H9 (cell line): ENCODE data around the gene METTL1. TPM values are rescaled to one million over a fixed set of nuclear protein-coding genes. Genes with fewer than 3 reads are reported as not detected.
A peak's percentile ranks its signal among the peaks of the same experiment; 100 is the strongest.

ENCODE experiments used
- DNase-seq: peaks from one replicate; pipeline ENCODE4 v3.0.0-alpha.2; 2017
- H2AFZ ChIP-seq: one replicate; pipeline ENCODE4 v1.6.1; 2013; ENCODE audit warnings: mild to moderate bottlenecking, low read length, control low read depth, moderate library complexity
- H2AK5ac ChIP-seq: 2 replicates; pipeline ENCODE4 v1.6.1; 2013; ENCODE audit warnings: low read length, control low read depth, mixed read lengths; ENCODE audit not compliant: insufficient read length
- H2BK120ac ChIP-seq: one replicate; pipeline ENCODE4 v1.6.1; 2013; ENCODE audit warnings: low read depth, mild to moderate bottlenecking, low read length, control low read depth, inconsistent platforms; ENCODE audit not compliant: poor library complexity, severe bottlenecking
- H2BK12ac ChIP-seq: 2 replicates; pipeline ENCODE4 v1.6.1; 2013; ENCODE audit warnings: low read length, control low read depth, mixed read lengths, low read depth; ENCODE audit not compliant: insufficient read length
- H2BK15ac ChIP-seq: 2 replicates; pipeline ENCODE4 v1.6.1; 2013; ENCODE audit warnings: low read depth, low read length, control low read depth
- H2BK20ac ChIP-seq: one replicate; pipeline ENCODE4 v1.6.1; 2013; ENCODE audit warnings: low read depth, mild to moderate bottlenecking, low read length, control low read depth, inconsistent platforms; ENCODE audit not compliant: poor library complexity, severe bottlenecking
- H2BK5ac ChIP-seq: 2 replicates; pipeline ENCODE4 v1.6.1; 2013; ENCODE audit warnings: low read length, control low read depth, mixed read lengths; ENCODE audit not compliant: insufficient read length
- H3K14ac ChIP-seq: 2 replicates; pipeline ENCODE4 v1.6.1; 2013; ENCODE audit warnings: low read length, control low read depth; ENCODE audit not compliant: insufficient read depth
- H3K18ac ChIP-seq: 2 replicates; pipeline ENCODE4 v1.6.1; 2013; ENCODE audit warnings: low read depth, mild to moderate bottlenecking, mixed read lengths, low read length, control low read depth; ENCODE audit not compliant: insufficient read length
- H3K23ac ChIP-seq: 2 replicates; pipeline ENCODE4 v1.6.1; 2013; ENCODE audit warnings: low read length, control low read depth, mixed read lengths, low read depth; ENCODE audit not compliant: insufficient read length
- H3K23me2 ChIP-seq: 2 replicates; pipeline ENCODE4 v1.6.1; 2013; ENCODE audit warnings: low read depth, mild to moderate bottlenecking, mixed read lengths, low read length, control low read depth; ENCODE audit not compliant: insufficient read length, poor library complexity, severe bottlenecking
- H3K27ac ChIP-seq: 2 replicates; pipeline ENCODE4 v1.5.1; 2013; ENCODE audit warnings: low read length, control low read depth, mixed read lengths, low read depth; ENCODE audit not compliant: insufficient read length
- H3K27me3 ChIP-seq: 2 replicates; pipeline ENCODE4 v1.6.1; 2013; ENCODE audit warnings: low read length, control low read depth, inconsistent platforms; ENCODE audit not compliant: insufficient read depth
- H3K4ac ChIP-seq: 2 replicates; pipeline ENCODE4 v1.6.1; 2013; ENCODE audit warnings: low read depth, mild to moderate bottlenecking, control low read depth, inconsistent platforms, low read length, moderate library complexity
- H3K4me1 ChIP-seq: 2 replicates; pipeline ENCODE4 v1.6.1; 2013; ENCODE audit warnings: low read length, control low read depth, inconsistent platforms; ENCODE audit not compliant: insufficient read depth
- H3K4me2 ChIP-seq: 2 replicates; pipeline ENCODE4 v1.6.1; 2013; ENCODE audit warnings: low read length, control low read depth, mixed read lengths; ENCODE audit not compliant: insufficient read length, insufficient read depth
- H3K56ac ChIP-seq: 2 replicates; pipeline ENCODE4 v1.6.1; 2013; ENCODE audit warnings: low read depth, mild to moderate bottlenecking, mixed read lengths, low read length, control low read depth; ENCODE audit not compliant: insufficient read length
- H3K79me1 ChIP-seq: 2 replicates; pipeline ENCODE4 v1.6.1; 2013; ENCODE audit warnings: low read depth, mild to moderate bottlenecking, moderate library complexity, low read length, control low read depth, inconsistent platforms; ENCODE audit not compliant: insufficient read depth, poor library complexity, severe bottlenecking
- H3K79me2 ChIP-seq: 2 replicates; pipeline ENCODE4 v1.6.1; 2013; ENCODE audit warnings: low read length, control low read depth, inconsistent platforms; ENCODE audit not compliant: insufficient read depth
- H3K9ac ChIP-seq: 2 replicates; pipeline ENCODE4 v1.6.1; 2013; ENCODE audit warnings: low read length, control low read depth, mixed read lengths; ENCODE audit not compliant: insufficient read length; ENCODE audit errors: extremely low read depth
- H3K9me3 ChIP-seq: one replicate; pipeline ENCODE4 v1.6.1; 2013; ENCODE audit warnings: low read depth, low read length, inconsistent platforms; ENCODE audit not compliant: control insufficient read depth
- H3T11ph ChIP-seq: one replicate; pipeline ENCODE4 v1.6.1; 2013; ENCODE audit warnings: mild to moderate bottlenecking, low read length, control low read depth, inconsistent platforms
- H4K20me1 ChIP-seq: one replicate; pipeline ENCODE4 v1.6.1; 2013; ENCODE audit not compliant: control insufficient read depth, insufficient read length, insufficient read depth
- H4K5ac ChIP-seq: 2 replicates; pipeline ENCODE4 v1.6.1; 2013; ENCODE audit warnings: low read depth, mild to moderate bottlenecking, mixed read lengths, low read length, control low read depth; ENCODE audit not compliant: insufficient read length
- H4K8ac ChIP-seq: replicated peaks from 2 replicates; pipeline ENCODE4 v1.6.1; 2013; ENCODE audit warnings: low read length, control low read depth, mixed read lengths, low read depth; ENCODE audit not compliant: insufficient read length
- H4K91ac ChIP-seq: 2 replicates; pipeline ENCODE4 v1.6.1; 2013; ENCODE audit warnings: low read depth, mild to moderate bottlenecking, moderate library complexity, mixed read lengths, low read length, control low read depth; ENCODE audit not compliant: insufficient read length
- H3K27ac Mint-ChIP-seq, 3 experiments: 2 replicates in 2 of 3; 3 replicates in 1 of 3; pipeline ENCODE4 v1.8.0; 2020 to 2021; ENCODE audit warnings: mixed read lengths in 3 of 3, mild to moderate bottlenecking in 1 of 3, moderate library complexity in 1 of 3
- H3K27me3 Mint-ChIP-seq: 2 replicates; pipeline ENCODE4 v1.8.0; 2021; ENCODE audit warnings: low read depth, mild to moderate bottlenecking, moderate library complexity, mixed read lengths
- H3K36me3 Mint-ChIP-seq, 3 experiments: 2 replicates in 2 of 3; 3 replicates in 1 of 3; pipeline ENCODE4 v1.8.0; 2020 to 2021; ENCODE audit warnings: low read depth in 3 of 3, mixed read lengths in 3 of 3; ENCODE audit not compliant: insufficient read depth in 1 of 3
- H3K4me1 Mint-ChIP-seq, 2 experiments: 2 replicates each; pipeline ENCODE4 v1.8.0; 2020; ENCODE audit warnings: mixed read lengths in 2 of 2
- H3K4me3 Mint-ChIP-seq, 2 experiments: 2 replicates in 1 of 2; 3 replicates in 1 of 2; pipeline ENCODE4 v1.8.0; 2020 to 2021; ENCODE audit warnings: mild to moderate bottlenecking in 2 of 2, mixed read lengths in 2 of 2, moderate library complexity in 1 of 2
- H3K9me3 Mint-ChIP-seq, 2 experiments: 2 replicates in 1 of 2; 3 replicates in 1 of 2; pipeline ENCODE4 v1.8.0; 2020; ENCODE audit warnings: mild to moderate bottlenecking in 2 of 2, mixed read lengths in 2 of 2, moderate library complexity in 1 of 2
- WGBS: extraction: QIAGEN DNeasy Blood & Tissue Kit; methylation state at CpG from one replicate; pipeline ENCODE4 v1.1.7; 2013; ENCODE audit warnings: missing lambda C conversion rate, low lambda C conversion rate, mixed read lengths; ENCODE audit not compliant: insufficient read length; ENCODE audit errors: extremely low coverage; 5-methylcytosine and 5-hydroxymethylcytosine counted together
- total RNA-seq: library from RNA; stranded (reverse); gene quantifications from 2 replicates; pipeline ENCODE4 v1.2.1, GENCODE V29; 2021
- TF ChIP-seq, protein P1 (sequence below): fragments of 200-600 bp; sonication (generic); conservative IDR thresholded peaks from 3 replicates; pipeline ENCODE4 v1.8.0; 2021; ENCODE audit warnings: antibody characterized with exemption, mild to moderate bottlenecking

The METTL1 gene
- total RNA-seq, 1 experiment from 2014 or later: 58.4 TPM

DNA sequence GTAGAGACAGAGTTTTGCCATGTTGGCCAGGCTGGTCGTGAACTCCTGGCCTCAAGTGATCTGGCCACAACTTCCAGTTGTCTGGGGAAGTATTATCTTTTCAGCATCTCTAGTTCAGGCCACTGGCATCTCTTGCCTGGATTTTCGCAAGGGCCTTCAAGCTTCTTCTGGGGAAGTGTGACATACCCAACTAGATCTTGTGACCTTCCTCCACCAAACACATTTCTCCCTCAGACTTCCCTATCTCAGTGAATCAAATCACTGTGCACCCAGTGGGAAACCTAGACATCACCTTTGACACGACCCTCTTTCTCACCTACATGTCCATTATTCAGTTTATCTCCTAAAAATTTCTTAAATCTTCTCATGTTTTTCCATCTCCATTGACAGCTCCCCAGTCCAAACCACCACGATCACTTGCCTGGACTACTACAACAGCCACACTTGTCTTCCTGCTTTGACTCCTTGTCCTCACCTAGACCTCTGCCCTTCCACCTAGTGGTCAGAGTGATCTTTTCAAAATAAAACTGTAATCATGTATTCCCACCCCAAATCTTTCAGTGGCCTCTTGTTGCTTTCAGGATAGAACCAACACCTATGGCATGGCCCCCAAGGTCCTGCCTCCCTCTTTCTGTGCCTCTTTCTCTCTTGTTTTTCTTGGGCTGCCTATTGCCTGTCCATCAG, 3.8 kb upstream of the METTL1 start:
- Mint-ChIP-seq H3K27ac (no peak overlapping the region; a peak in 1 of 7 replicates), H3K4me1 (peaks cover 7 to 12% of the 10 kb centered on the region in 2 experiments; a peak in 3 of 4 replicates), H3K27me3 (peaks cover 7% of the 10 kb centered on the region; the same call in 1 of the 2 replicates), H3K36me3 (peaks cover 4 to 13% (median 5%) of the 10 kb centered on the region in 3 experiments; a peak in 6 of 7 replicates), H3K4me3 (peak overlapping the region in 1 of 2 experiments; percentile 7; a peak in 2 of 5 replicates), H3K9me3 (no peaks in the 10 kb centered on the region)
- Histone ChIP-seq H2BK15ac (no peak overlapping the region), H3K14ac (no peak overlapping the region), H3K79me2 (no peaks in the 10 kb centered on the region), H2BK120ac (no peak overlapping the region), H2BK20ac (no peak overlapping the region), H4K8ac (no peak overlapping the region), H3K23me2 (peaks cover 8% of the 10 kb centered on the region), H3K4ac (no peak overlapping the region), H2AK5ac (no peak overlapping the region), H3K23ac (no peak overlapping the region), H3K9ac (no peak overlapping the region), H3K27me3 (no peaks in the 10 kb centered on the region), H4K20me1 (no peaks in the 10 kb centered on the region), H3K79me1 (no peaks in the 10 kb centered on the region), H2BK5ac (no peak overlapping the region), H3K27ac (no peak overlapping the region), H3K18ac (no peak overlapping the region), H3T11ph (no peak overlapping the region), H3K4me2 (no peak overlapping the region), H3K9me3 (no peaks in the 10 kb centered on the region), H4K5ac (no peak overlapping the region), H2BK12ac (no peak overlapping the region), H4K91ac (no peak overlapping the region), H3K4me1 (no peaks in the 10 kb centered on the region), H2AFZ (no peak overlapping the region), H3K56ac (no peak overlapping the region)
- TF ChIP-seq, protein P1, sequence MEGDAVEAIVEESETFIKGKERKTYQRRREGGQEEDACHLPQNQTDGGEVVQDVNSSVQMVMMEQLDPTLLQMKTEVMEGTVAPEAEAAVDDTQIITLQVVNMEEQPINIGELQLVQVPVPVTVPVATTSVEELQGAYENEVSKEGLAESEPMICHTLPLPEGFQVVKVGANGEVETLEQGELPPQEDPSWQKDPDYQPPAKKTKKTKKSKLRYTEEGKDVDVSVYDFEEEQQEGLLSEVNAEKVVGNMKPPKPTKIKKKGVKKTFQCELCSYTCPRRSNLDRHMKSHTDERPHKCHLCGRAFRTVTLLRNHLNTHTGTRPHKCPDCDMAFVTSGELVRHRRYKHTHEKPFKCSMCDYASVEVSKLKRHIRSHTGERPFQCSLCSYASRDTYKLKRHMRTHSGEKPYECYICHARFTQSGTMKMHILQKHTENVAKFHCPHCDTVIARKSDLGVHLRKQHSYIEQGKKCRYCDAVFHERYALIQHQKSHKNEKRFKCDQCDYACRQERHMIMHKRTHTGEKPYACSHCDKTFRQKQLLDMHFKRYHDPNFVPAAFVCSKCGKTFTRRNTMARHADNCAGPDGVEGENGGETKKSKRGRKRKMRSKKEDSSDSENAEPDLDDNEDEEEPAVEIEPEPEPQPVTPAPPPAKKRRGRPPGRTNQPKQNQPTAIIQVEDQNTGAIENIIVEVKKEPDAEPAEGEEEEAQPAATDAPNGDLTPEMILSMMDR: peak; percentile 46; the same call in 2 of the 3 replicates
- no peak for DNase-seq
- WGBS: no CpG with 5 or more reads among the region's 4 CpGs
